ENCODE data around the gene HAUS7. TPM values are rescaled to one million over a fixed set of nuclear protein-coding genes. Genes with fewer than 3 reads are reported as not detected.

Gene HAUS7
- total RNA-seq, 1 donor from 2014 or later, result 27.7 TPM

DNA sequence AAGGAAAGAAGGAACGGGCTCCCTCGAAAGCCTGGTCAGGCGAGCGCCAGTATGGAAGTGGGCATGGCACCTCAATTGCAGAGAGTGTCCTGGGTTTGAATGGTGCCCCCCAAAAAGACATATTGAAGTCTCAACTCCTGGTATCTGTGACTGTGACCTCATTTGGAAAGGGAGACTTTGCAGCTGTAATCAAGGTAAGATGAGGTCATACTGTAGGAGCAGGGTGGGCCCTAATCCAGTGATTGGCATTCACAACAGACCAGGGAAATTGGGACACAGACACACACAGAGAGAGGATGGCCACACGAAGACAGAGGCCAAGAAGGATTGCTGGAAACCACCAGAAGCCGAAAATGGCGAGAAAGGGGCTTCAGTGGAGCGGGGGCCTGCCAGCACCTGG, 52.7 kb downstream of the HAUS7 start:
- no peaks in the 10 kb centered on the region for H3K9me3 Mint-ChIP-seq (ENCODE audit: unreplicated experiment)
- H3K36me3 Mint-ChIP-seq (ENCODE audit: low read depth, unreplicated experiment), result no peaks in the 10 kb centered on the region

DNA sequence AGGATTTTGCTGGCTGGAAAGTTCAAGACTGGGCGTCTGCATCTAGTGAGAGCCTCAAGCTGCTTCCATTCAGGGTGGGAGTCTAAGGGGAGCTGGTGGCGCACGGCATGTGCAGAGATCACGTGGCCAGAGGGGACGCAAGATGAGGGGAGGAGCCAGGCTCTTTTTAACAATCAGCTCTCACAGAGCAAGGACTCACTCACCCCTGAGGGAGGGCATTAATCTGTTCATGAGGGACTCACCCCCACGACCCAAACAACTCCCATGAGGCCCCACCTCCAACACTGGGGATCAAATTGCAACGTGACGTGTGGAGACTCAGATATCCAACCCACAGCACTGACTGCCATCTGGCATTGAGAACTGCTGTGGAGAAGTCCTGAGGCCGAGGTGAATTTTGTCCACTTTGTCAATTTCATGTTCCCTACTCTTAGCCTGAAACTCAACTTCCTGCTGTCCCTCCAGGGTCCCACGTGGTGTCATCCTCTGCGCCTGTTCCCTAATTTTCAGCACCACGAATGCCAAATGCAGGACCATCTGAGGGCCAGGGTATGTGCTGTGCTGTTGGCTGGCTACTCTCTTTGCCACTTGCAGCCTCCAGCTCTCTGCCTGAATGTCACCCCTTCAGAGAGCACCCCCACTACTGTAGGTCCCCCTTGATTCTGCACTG, 53.5 kb downstream of the HAUS7 start:
- H3K27me3 Mint-ChIP-seq (ENCODE audit: unreplicated experiment), result peaks cover 2% of the 10 kb centered on the region
- no peak for TF ChIP-seq CTCF (IDR thresholded peaks at IDR 0.05; ENCODE audit: unreplicated experiment)
- DNase-seq (ENCODE audit: low spot score), result no peak
- H3K27ac Mint-ChIP-seq (ENCODE audit: unreplicated experiment), result no peak overlapping the region
- peaks cover 3% of the 10 kb centered on the region for H3K4me1 Mint-ChIP-seq (ENCODE audit: unreplicated experiment)
- H3K4me3 Mint-ChIP-seq (ENCODE audit: unreplicated experiment), result no peak overlapping the region
- no peaks in the 10 kb centered on the region for H3K36me3 Mint-ChIP-seq (ENCODE audit: low read depth, unreplicated experiment)
- H3K9me3 Mint-ChIP-seq (ENCODE audit: unreplicated experiment), result no peaks in the 10 kb centered on the region

More for the DNA sequence above, 52.7 kb downstream of the HAUS7 start:
- TF ChIP-seq CTCF (IDR thresholded peaks at IDR 0.05; ENCODE audit: unreplicated experiment), result no peak
- Mint-ChIP-seq H3K27me3 (ENCODE audit: unreplicated experiment) (no peaks in the 10 kb centered on the region), H3K27ac (ENCODE audit: unreplicated experiment) (no peak overlapping the region), H3K4me3 (ENCODE audit: unreplicated experiment) (no peak overlapping the region), H3K4me1 (ENCODE audit: unreplicated experiment) (peaks cover 3% of the 10 kb centered on the region)
- no peak for DNase-seq (ENCODE audit: low spot score)

- Mint-ChIP-seq H3K27me3 (ENCODE audit: unreplicated experiment) (peaks cover 2% of the 10 kb centered on the region), H3K36me3 (ENCODE audit: low read depth, unreplicated experiment) (no peaks in the 10 kb centered on the region), H3K27ac (ENCODE audit: unreplicated experiment) (no peak overlapping the region), H3K9me3 (ENCODE audit: unreplicated experiment) (no peaks in the 10 kb centered on the region), H3K4me3 (ENCODE audit: unreplicated experiment) (no peak overlapping the region), H3K4me1 (ENCODE audit: unreplicated experiment) (peaks cover 3% of the 10 kb centered on the region)
- no peak for DNase-seq (ENCODE audit: low spot score)
- TF ChIP-seq CTCF (IDR thresholded peaks at IDR 0.05; ENCODE audit: unreplicated experiment), result no peak
These were observed 55.4 kb downstream of the HAUS7 start for GRCh38 chrX:153414856-153415510.

- DNase-seq (ENCODE audit: low spot score), result no peak
- no peak for TF ChIP-seq CTCF (IDR thresholded peaks at IDR 0.05; ENCODE audit: unreplicated experiment)
- no peak overlapping the region for H3K4me3 Mint-ChIP-seq (ENCODE audit: unreplicated experiment)
- no peak overlapping the region for H3K27ac Mint-ChIP-seq (ENCODE audit: unreplicated experiment)
- H3K9me3 Mint-ChIP-seq (ENCODE audit: unreplicated experiment), result no peaks in the 10 kb centered on the region
- H3K4me1 Mint-ChIP-seq (ENCODE audit: unreplicated experiment), result peaks cover 3% of the 10 kb centered on the region
- H3K27me3 Mint-ChIP-seq (ENCODE audit: unreplicated experiment), result peaks cover 2% of the 10 kb centered on the region
- no peaks in the 10 kb centered on the region for H3K36me3 Mint-ChIP-seq (ENCODE audit: low read depth, unreplicated experiment)
These were observed 56.6 kb downstream of the HAUS7 start for GRCh38 chrX:153413731-153414130.
